ENCODE data around the gene PFKP.

DNA sequence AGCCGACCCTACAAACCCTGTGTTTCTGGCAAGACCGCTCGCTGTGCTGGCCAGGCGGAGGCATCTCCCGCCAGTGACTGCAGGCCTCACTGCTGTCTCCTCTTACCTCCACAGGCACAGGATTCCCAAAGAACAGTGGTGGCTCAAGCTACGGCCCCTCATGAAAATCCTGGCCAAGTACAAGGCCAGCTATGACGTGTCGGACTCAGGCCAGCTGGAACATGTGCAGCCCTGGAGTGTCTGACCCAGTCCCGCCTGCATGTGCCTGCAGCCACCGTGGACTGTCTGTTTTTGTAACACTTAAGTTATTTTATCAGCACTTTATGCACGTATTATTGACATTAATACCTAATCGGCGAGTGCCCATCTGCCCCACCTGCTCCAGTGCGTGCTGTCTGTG is 69.0 kb downstream of the PFKP start:
- TF ChIP-seq POLR2AphosphoS5 (IDR thresholded peaks at IDR 0.05; ENCODE audit: low read depth, low read length) (no peak), CTCF (IDR thresholded peaks at IDR 0.05) (no peak), TCF7L2 (IDR thresholded peaks at IDR 0.05; ENCODE audit: low read depth, low read length) (no peak), SIN3A (IDR thresholded peaks at IDR 0.05; ENCODE audit: borderline replicate concordance, insufficient read depth, low read depth, low read length) (no peak)
